Islet precursor cell (in vitro differentiated cells): Measurements from ENCODE around the gene VSIR.

Experiments
- DNase-seq: peaks from one replicate; pipeline ENCODE4 v3.0.0-alpha.2; 2018

VSIR gene

GRCh38 chr10:71711052-71711623 is 62.2 kb downstream of the VSIR start:
- no peak for DNase-seq

GRCh38 chr10:71710519-71710918 is 62.8 kb downstream of the VSIR start:
- no peak for DNase-seq

DNA sequence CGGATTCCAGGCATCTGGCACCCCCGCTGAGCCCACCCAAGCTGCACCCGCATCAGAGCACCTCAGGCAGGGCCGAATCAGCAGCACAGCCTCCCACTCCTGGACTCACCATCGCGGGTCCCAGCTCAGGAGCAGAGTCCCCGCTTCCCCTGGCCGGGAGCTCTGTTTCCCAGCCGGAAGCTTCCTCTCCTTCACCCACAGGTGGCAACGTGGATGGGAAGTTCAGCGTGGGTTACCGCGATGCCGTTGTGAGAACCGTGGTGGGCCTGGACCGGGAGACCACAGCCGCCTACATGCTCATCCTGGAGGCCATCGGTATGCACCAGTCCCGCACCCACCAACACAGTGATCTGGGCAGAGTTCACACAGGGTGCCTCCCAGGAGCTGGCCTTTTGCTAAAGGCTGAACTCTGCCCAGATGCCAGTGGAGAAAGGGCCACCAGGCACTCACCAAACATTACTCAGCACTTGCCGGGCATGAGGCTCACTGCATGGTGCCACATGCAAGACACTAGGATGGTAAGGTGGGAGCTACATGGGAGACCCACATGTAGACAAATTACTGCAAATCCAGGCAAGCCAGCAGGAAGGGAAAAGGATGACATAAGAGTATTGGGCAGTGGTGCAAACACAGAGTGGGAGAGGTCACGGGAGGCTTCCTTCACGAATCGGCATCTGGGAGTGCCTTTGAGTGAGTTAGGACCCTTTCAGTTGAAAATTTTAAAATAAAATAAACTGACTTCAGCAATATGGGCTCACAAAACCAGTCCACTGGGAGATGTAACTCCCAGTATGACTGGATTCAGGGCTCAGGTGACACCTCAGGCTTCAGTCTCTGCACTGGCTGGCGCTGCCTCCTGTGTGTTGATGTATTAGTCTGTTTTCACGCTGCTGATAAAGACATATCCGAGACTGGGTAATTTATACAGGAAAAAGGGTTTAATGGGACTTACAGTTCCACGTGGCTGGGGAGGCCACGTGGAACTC is 64.1 kb downstream of the VSIR start:
- DNase-seq = no peak

DNA sequence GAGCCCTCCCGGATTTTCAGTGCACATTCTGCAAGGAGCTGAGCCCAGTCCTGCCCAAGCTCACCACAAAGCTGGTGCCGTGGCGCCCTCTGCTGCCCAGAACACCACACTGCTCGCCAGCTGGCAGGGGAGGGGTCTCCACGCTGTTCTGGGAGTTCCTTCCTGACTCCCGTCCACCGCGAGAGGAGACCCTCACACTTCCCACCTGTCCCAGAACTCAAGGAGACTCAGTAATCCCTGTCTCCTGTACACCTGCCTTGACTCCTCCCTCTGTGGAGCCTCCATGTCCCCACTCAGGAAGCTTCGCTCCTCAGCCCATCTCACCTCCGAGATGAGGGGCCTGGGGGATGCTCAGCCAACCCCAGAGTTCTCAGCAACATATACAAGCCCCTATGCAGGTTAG is 65.0 kb downstream of the VSIR start:
- DNase-seq = peak; percentile 86

GRCh38 chr10:71707240-71707789 is 66.0 kb downstream of the VSIR start:
- DNase-seq = no peak

DNA sequence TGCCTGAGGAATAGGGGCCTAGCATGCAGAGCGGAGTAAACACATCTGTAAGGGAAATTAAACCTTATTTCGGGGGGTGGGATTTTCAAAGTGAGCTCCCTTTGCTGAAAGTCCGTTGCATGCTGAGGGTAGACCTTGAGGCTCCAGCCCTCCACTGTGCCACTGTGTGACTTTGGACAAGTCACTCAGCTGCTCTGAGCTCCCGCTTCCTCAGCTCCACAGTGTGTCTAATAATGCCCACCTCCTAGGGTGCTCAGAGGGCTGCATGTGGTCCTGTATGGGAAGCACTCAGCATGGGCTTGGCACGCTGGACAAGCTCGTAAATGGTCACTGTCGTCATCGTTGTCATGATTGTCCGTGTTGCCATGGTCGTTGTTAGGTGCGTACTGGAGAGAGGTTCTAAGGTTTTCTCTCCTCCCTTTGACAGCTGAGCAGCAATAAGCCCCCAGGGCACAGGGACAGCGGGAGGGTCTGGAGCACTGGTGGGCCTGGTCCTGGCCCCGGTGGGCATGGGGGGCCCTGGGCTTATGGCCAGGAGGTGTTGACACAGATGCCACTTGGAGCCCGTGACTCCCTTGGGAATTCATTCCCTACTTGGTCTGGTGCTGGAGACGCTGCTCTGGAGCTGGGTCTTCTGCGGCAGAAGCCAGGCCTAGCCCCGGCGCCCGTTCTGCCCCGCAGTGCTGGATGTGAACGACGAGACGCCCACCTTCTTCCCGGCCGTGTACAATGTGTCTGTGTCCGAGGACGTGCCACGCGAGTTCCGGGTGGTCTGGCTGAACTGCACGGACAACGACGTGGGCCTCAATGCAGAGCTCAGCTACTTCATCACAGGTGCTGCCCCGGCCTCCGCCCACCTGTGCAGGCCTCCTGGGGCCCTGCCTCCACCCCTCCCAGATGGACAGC is 66.9 kb downstream of the VSIR start:
- no peak for DNase-seq

DNA sequence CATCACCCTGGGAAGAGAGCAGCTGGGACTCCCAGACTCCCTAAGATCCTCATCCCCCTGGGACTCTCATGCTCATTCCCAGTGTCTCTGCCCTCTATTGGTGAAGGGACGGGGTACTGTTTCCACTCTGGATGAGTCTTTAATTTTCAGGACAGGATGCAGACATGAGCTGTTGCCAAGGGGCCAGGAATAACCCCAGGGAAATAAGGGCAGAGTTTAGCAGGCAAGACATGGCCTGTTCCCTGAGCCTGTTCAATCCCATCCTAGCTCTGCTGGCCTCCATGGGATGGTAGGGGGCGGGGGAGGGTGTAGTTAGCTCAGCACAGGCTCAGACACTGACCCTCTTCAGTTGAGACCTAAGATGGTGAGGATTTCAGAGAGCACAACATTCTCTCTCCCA is 67.7 kb downstream of the VSIR start:
- DNase-seq = no peak

- no peak for DNase-seq
Observed at GRCh38 chr10:71704816-71705215, 68.5 kb downstream of the VSIR start.

DNA sequence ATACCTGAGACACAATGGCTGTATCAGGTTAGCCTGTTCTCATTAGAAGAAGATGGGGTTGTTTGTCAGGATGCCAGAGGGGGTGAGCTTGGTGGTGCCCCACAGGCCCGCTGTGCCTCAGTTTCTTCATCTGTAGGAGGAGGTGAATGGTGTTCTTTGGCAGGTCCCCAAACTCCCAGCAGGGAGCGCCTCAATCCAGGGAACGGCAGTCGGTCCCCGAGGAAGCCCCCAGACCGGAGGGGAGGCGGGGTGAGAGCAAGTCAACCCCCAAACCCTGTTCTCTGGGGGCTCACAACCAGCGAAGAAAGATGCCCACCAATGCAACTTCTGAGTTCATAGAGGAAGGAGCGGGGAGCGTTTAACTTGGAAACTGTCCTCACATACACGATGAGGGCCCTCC is 69.7 kb downstream of the VSIR start:
- no peak for DNase-seq

- no peak for DNase-seq
Observed at GRCh38 chr10:71701496-71702132, 71.7 kb downstream of the VSIR start.

- DNase-seq = no peak
Observed at GRCh38 chr10:71700731-71701368, 72.5 kb downstream of the VSIR start.

DNA sequence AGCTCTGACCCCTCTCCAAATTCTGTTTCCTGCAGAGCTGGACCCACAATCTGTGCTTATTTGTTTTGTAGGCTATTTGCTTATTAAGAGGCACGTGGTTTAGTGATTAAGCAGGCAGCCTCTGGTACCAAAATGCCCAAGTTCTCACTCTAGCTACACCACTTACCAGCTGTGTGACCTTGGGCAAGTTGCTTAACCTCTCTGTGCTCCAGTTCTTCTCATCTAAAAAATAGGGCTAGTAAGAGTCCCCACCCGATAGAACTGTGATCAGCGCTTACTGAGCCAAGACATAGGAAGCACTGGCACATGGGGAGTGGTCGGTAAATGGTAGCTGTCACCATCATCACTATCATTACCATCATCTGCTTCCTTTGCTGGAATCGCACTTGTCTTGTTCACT is 74.6 kb downstream of the VSIR start:
- no peak for DNase-seq

DNA sequence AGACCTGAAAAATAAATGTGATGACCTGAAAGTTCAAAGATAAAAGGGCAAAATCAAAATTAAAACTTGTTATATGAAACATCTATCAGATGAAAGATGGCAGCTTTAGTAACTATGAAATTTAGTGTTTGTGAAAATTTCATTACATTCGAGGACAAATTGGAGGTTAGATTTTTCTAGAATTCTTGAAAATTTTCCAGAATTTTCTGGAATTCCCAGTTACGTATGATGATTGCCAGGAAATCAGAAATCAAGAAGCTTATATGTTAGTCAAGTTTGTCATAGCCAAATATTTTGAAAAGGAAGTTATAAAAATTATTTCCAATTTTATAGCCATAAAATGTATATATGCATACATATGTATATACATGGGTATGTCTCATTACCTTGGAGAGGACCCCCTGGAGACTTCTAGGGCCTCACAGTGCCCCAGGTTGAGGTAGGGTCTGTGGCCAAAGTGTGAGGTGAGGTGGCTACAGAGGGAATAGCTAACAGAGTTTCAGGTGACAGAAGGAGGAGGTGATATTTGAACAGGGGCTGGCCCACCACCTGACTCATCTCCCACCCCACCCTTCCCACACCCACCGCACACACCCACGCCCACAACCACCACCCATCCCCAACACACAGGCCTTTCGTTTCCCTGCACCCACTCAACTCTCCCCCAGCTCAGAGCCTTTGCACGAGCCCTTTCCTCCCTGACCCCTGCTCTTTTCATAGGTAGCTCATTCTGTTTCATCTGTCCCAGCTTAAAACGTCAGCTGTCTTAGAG is 75.2 kb downstream of the VSIR start:
- no peak for DNase-seq
